Kidney tubule cell (primary cell): ENCODE measurements around the gene SWAP70.
A peak's percentile ranks its signal among the peaks of the same experiment; 100 is the strongest.

Source experiments
- DNase-seq: peaks from one replicate; pipeline ENCODE4 v3.0.0-alpha.2; 2018; ENCODE audit warnings: low spot score

Gene SWAP70

GRCh38 chr11:9753021-9753420, 89.1 kb downstream of the SWAP70 start:
- peak; percentile 68 for DNase-seq

- DNase-seq = peak; percentile 75
These were observed 90.2 kb downstream of the SWAP70 start for GRCh38 chr11:9754010-9754471.

- no peak for DNase-seq
These were observed 91.8 kb downstream of the SWAP70 start for GRCh38 chr11:9755561-9756185.

GRCh38 chr11:9756461-9756860, 92.6 kb downstream of the SWAP70 start:
- peak; percentile 70 for DNase-seq

GRCh38 chr11:9756878-9757277, 93.0 kb downstream of the SWAP70 start:
- no peak for DNase-seq

GRCh38 chr11:9757809-9758636, 94.1 kb downstream of the SWAP70 start:
- DNase-seq = peak; percentile 83

GRCh38 chr11:9758637-9759518, 95.0 kb downstream of the SWAP70 start:
- peak; percentile 82 for DNase-seq

GRCh38 chr11:9759519-9760192, 95.8 kb downstream of the SWAP70 start:
- peak; percentile 100 for DNase-seq

GRCh38 chr11:9760193-9760575, 96.3 kb downstream of the SWAP70 start:
- DNase-seq = peak; percentile 69

GRCh38 chr11:9761441-9761945, 97.6 kb downstream of the SWAP70 start:
- DNase-seq = no peak

GRCh38 chr11:9762531-9762930, 98.7 kb downstream of the SWAP70 start:
- no peak for DNase-seq

- no peak for DNase-seq
These were observed 99.4 kb downstream of the SWAP70 start for GRCh38 chr11:9763301-9763700.

GRCh38 chr11:9765320-9766101, 101.6 kb downstream of the SWAP70 start:
- peak; percentile 48 for DNase-seq

GRCh38 chr11:9769621-9770020, 105.7 kb downstream of the SWAP70 start:
- DNase-seq = no peak

- DNase-seq = no peak
These were observed 107.2 kb downstream of the SWAP70 start for GRCh38 chr11:9771071-9771511.

- no peak for DNase-seq
These were observed 108.3 kb downstream of the SWAP70 start for GRCh38 chr11:9772218-9772617.

- DNase-seq = no peak
These were observed 109.6 kb downstream of the SWAP70 start for GRCh38 chr11:9773524-9773923.

GRCh38 chr11:9774109-9774508, 110.2 kb downstream of the SWAP70 start:
- DNase-seq = no peak

GRCh38 chr11:9774591-9775397, 110.9 kb downstream of the SWAP70 start:
- DNase-seq = peak; percentile 55

- DNase-seq = no peak
These were observed 111.5 kb downstream of the SWAP70 start for GRCh38 chr11:9775398-9775779.
